Measurements from ENCODE around the gene FBXO47.
A peak's percentile ranks its signal among the peaks of the same experiment; 100 is the strongest.

The FBXO47 gene

DNA sequence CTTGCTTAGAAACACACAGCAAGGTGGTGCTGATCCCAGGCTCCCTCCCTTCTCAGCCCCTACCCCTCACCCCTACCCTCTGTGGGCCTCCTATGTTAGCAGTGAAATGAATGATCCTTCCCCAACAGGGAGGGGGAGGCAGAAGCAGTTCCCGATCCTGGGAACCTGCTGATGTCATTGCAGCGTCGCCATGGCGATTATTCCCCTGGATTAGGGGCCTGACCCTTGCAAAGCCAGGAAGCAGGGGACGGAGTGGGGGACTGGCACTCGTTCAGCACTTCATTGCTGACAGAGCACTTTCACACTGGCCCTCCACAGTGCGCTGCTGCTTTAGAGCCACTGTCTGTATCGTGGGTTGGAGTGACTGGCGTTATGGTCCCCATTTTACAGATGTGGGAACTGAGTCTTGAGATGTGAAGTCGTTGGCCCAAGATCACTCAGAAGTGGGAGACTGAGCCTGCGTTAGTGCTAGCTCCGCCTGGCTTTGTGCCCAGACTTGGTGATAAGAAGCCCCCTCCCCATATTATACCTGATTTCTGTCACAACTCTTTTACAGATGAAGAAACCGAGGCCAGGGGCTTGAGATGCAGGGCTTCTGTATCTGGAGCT, 70.8 kb downstream of the FBXO47 start:
- Histone ChIP-seq H3K27me3 (replicated peaks; ENCODE audit: control insufficient read depth, insufficient read depth, low read length, poor library complexity, severe bottlenecking) (no peaks in the 10 kb centered on the region), H3K36me3 (ENCODE audit: control insufficient read depth, insufficient read depth, low read length) (peaks cover 36% of the 10 kb centered on the region), H3K9me3 (ENCODE audit: control insufficient read depth, low read length) (no peaks in the 10 kb centered on the region), H3K4me1 (ENCODE audit: control insufficient read depth, insufficient read depth, low read length, poor library complexity, severe bottlenecking) (peaks cover 82% of the 10 kb centered on the region), H3K27ac (ENCODE audit: insufficient read depth, low read length, poor library complexity, severe bottlenecking) (peak overlapping the region; percentile 88), H3K4me3 (ENCODE audit: insufficient read depth, low read depth, low read length, poor library complexity, severe bottlenecking) (no peak overlapping the region)
- DNase-seq: no peak

DNA sequence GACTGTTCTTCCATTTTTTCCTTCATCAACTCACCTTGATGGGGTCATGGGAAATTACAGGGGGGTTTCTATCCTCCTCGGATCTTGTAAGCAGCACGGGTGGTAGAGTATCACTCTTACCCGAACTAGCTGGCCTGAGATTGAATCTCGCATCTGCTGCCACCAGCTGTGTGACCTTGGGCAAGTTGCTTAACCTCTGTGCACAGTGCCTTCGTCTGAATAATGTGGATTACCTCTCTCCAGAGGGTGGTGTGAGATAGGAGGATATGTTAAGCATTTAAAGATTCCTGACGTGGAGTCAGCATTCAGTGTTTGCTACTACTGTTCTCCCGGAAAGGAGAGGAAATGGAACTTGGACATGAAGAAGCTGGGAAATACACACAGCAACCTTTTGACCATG, 72.9 kb downstream of the FBXO47 start:
- DNase-seq: no peak
- H3K27me3 ChIP-seq (replicated peaks; ENCODE audit: control insufficient read depth, insufficient read depth, low read length, poor library complexity, severe bottlenecking): no peaks in the 10 kb centered on the region
- H3K4me1 ChIP-seq (ENCODE audit: control insufficient read depth, insufficient read depth, low read length, poor library complexity, severe bottlenecking): peaks cover 82% of the 10 kb centered on the region
- peaks cover 37% of the 10 kb centered on the region for H3K36me3 ChIP-seq (ENCODE audit: control insufficient read depth, insufficient read depth, low read length)
- H3K9me3 ChIP-seq (ENCODE audit: control insufficient read depth, low read length): no peaks in the 10 kb centered on the region
- peak overlapping the region; percentile 63 for H3K27ac ChIP-seq (ENCODE audit: insufficient read depth, low read length, poor library complexity, severe bottlenecking)
- H3K4me3 ChIP-seq (ENCODE audit: insufficient read depth, low read depth, low read length, poor library complexity, severe bottlenecking): no peak overlapping the region

DNA sequence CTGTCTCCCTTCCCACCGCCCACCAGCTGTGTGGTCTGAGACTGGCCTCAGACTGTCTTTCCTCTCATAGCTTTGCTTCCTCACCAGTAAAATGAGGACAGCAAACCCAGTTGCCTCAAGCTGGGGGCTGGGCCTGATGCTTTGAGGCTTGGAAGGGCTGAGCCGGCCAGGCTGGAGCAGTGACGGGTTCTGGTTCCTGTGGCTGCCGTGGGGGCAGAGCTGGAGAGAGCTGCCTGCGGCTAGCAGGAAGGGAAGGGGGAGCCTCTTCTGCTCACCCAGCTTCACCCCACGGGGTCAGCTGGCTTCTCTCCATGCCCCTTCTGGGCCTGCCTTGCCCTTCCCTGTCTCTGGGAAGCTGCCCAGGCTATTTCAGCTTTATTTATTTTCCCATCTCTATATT, 73.6 kb downstream of the FBXO47 start:
- H3K27ac ChIP-seq (ENCODE audit: insufficient read depth, low read length, poor library complexity, severe bottlenecking): peak overlapping the region; percentile 63
- no peaks in the 10 kb centered on the region for H3K27me3 ChIP-seq (replicated peaks; ENCODE audit: control insufficient read depth, insufficient read depth, low read length, poor library complexity, severe bottlenecking)
- no peak overlapping the region for H3K4me3 ChIP-seq (ENCODE audit: insufficient read depth, low read depth, low read length, poor library complexity, severe bottlenecking)
- H3K36me3 ChIP-seq (ENCODE audit: control insufficient read depth, insufficient read depth, low read length): peaks cover 37% of the 10 kb centered on the region
- no peak for DNase-seq
- no peaks in the 10 kb centered on the region for H3K9me3 ChIP-seq (ENCODE audit: control insufficient read depth, low read length)
- H3K4me1 ChIP-seq (ENCODE audit: control insufficient read depth, insufficient read depth, low read length, poor library complexity, severe bottlenecking): peaks cover 81% of the 10 kb centered on the region

DNA sequence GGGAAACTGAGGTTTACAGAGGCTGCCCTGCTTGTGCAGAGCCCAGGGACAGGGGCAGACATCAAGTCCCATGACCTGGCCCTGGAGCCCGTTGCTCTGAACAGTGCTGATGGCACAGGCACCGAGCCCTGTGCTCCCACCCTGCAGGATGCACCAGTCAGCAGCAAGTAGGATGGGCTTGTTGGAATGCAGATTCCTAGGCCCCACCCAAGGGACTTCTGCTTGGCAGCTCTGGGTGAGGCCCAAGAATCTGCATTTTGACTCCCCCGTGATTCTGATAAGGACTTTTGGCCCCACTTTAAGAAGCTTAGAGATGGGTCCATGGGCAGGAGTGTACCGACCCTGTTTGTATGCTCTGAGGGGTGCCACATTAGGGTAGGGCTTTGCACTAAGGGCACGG, 74.1 kb downstream of the FBXO47 start:
- Histone ChIP-seq H3K9me3 (ENCODE audit: control insufficient read depth, low read length) (no peaks in the 10 kb centered on the region), H3K4me3 (ENCODE audit: insufficient read depth, low read depth, low read length, poor library complexity, severe bottlenecking) (no peak overlapping the region), H3K27me3 (replicated peaks; ENCODE audit: control insufficient read depth, insufficient read depth, low read length, poor library complexity, severe bottlenecking) (no peaks in the 10 kb centered on the region), H3K27ac (ENCODE audit: insufficient read depth, low read length, poor library complexity, severe bottlenecking) (peak overlapping the region; percentile 63), H3K4me1 (ENCODE audit: control insufficient read depth, insufficient read depth, low read length, poor library complexity, severe bottlenecking) (peaks cover 78% of the 10 kb centered on the region), H3K36me3 (ENCODE audit: control insufficient read depth, insufficient read depth, low read length) (peaks cover 37% of the 10 kb centered on the region)
- no peak for DNase-seq

DNA sequence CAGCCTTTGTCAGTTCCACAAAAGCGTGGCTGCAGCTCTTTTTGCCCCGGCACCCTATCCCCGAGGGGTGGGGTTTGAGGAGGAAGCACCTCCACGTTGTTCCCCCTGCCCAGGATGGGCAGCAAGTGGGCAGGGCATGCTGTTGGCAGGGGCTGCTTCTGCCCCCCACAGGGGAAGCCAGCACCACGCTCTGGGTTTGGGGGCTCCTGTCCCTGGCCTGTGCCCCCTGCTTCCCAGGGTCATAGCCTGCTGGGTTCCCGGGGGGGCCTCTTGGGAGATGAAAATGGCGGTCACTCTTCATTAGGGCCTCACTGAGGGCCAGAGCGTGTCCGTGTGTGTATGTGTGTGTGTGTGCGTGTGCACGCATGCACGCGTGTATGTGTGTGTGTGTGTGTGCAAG, 74.6 kb downstream of the FBXO47 start:
- Histone ChIP-seq H3K4me3 (ENCODE audit: insufficient read depth, low read depth, low read length, poor library complexity, severe bottlenecking) (no peak overlapping the region), H3K27ac (ENCODE audit: insufficient read depth, low read length, poor library complexity, severe bottlenecking) (peak overlapping the region; percentile 63), H3K4me1 (ENCODE audit: control insufficient read depth, insufficient read depth, low read length, poor library complexity, severe bottlenecking) (peaks cover 73% of the 10 kb centered on the region), H3K27me3 (replicated peaks; ENCODE audit: control insufficient read depth, insufficient read depth, low read length, poor library complexity, severe bottlenecking) (no peaks in the 10 kb centered on the region), H3K36me3 (ENCODE audit: control insufficient read depth, insufficient read depth, low read length) (peaks cover 40% of the 10 kb centered on the region), H3K9me3 (ENCODE audit: control insufficient read depth, low read length) (no peaks in the 10 kb centered on the region)
- no peak for DNase-seq

DNA sequence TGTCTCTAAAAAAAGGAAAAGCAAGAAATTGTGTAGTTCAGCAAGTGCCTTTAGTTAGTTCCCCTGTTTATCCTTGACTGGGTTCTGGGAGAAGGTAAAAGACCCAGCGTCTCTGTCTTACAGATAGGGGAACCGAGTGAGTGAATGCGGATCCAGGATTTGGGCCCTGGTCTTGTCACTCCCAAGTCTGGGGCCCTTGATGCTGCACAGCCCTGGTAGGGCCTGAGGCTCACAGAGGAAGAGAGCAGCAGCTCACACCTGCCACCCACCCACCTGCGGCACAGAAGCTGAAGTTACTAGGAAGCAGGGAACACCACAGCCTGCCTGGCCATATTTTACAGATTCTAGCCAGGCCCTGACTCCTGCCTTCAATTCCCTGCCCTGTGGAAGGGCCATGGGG, 75.1 kb downstream of the FBXO47 start:
- Histone ChIP-seq H3K4me1 (ENCODE audit: control insufficient read depth, insufficient read depth, low read length, poor library complexity, severe bottlenecking) (peaks cover 73% of the 10 kb centered on the region), H3K27me3 (replicated peaks; ENCODE audit: control insufficient read depth, insufficient read depth, low read length, poor library complexity, severe bottlenecking) (no peaks in the 10 kb centered on the region), H3K4me3 (ENCODE audit: insufficient read depth, low read depth, low read length, poor library complexity, severe bottlenecking) (no peak overlapping the region), H3K9me3 (ENCODE audit: control insufficient read depth, low read length) (no peaks in the 10 kb centered on the region), H3K27ac (ENCODE audit: insufficient read depth, low read length, poor library complexity, severe bottlenecking) (peak overlapping the region; percentile 60), H3K36me3 (ENCODE audit: control insufficient read depth, insufficient read depth, low read length) (peaks cover 45% of the 10 kb centered on the region)
- no peak for DNase-seq

DNA sequence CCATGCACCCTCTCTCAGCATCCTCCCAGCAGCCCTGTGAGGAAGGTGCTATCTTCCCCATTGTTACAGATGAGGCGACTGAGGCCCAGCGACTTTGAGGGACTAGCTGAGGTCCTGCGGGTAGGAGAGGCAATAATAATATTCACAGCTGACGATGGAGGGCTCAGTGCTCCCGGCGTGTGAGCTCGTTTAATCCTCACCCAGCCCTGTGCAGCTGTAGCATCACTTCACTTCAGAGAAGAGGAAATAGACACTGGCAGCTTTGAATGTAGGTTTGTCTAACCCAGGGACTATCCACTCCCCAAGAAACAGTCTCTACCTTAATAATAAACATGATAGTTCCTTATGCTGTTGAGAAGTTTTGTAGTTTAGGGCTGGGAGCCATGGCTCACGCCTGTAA, 75.8 kb downstream of the FBXO47 start:
- H3K4me3 ChIP-seq (ENCODE audit: insufficient read depth, low read depth, low read length, poor library complexity, severe bottlenecking): no peak overlapping the region
- peak overlapping the region; percentile 60 for H3K27ac ChIP-seq (ENCODE audit: insufficient read depth, low read length, poor library complexity, severe bottlenecking)
- H3K4me1 ChIP-seq (ENCODE audit: control insufficient read depth, insufficient read depth, low read length, poor library complexity, severe bottlenecking): peaks cover 71% of the 10 kb centered on the region
- DNase-seq: no peak
- no peaks in the 10 kb centered on the region for H3K27me3 ChIP-seq (replicated peaks; ENCODE audit: control insufficient read depth, insufficient read depth, low read length, poor library complexity, severe bottlenecking)
- no peaks in the 10 kb centered on the region for H3K9me3 ChIP-seq (ENCODE audit: control insufficient read depth, low read length)
- peaks cover 46% of the 10 kb centered on the region for H3K36me3 ChIP-seq (ENCODE audit: control insufficient read depth, insufficient read depth, low read length)

DNA sequence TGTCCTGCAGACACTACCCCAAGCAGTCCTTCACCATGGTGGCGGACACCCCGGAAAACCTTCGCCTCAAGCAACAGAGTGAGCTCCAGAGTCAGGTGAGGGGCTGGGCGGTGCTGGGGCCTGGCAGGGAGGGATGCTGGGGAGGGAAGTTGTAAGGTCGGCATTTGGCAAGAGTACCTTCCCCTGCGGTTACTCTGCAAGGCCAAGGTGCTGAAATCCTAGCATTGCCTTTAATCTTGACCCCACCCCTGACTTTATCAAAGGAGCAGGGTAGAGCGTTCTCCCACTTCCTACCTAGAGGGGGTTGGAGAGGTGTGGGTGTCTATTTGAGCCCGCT, 76.8 kb downstream of the FBXO47 start:
- Histone ChIP-seq H3K27ac (ENCODE audit: insufficient read depth, low read length, poor library complexity, severe bottlenecking) (peak overlapping the region; percentile 60), H3K4me1 (ENCODE audit: control insufficient read depth, insufficient read depth, low read length, poor library complexity, severe bottlenecking) (peaks cover 76% of the 10 kb centered on the region), H3K4me3 (ENCODE audit: insufficient read depth, low read depth, low read length, poor library complexity, severe bottlenecking) (no peak overlapping the region), H3K27me3 (replicated peaks; ENCODE audit: control insufficient read depth, insufficient read depth, low read length, poor library complexity, severe bottlenecking) (no peaks in the 10 kb centered on the region), H3K9me3 (ENCODE audit: control insufficient read depth, low read length) (no peaks in the 10 kb centered on the region), H3K36me3 (ENCODE audit: control insufficient read depth, insufficient read depth, low read length) (peaks cover 43% of the 10 kb centered on the region)
- DNase-seq: no peak

DNA sequence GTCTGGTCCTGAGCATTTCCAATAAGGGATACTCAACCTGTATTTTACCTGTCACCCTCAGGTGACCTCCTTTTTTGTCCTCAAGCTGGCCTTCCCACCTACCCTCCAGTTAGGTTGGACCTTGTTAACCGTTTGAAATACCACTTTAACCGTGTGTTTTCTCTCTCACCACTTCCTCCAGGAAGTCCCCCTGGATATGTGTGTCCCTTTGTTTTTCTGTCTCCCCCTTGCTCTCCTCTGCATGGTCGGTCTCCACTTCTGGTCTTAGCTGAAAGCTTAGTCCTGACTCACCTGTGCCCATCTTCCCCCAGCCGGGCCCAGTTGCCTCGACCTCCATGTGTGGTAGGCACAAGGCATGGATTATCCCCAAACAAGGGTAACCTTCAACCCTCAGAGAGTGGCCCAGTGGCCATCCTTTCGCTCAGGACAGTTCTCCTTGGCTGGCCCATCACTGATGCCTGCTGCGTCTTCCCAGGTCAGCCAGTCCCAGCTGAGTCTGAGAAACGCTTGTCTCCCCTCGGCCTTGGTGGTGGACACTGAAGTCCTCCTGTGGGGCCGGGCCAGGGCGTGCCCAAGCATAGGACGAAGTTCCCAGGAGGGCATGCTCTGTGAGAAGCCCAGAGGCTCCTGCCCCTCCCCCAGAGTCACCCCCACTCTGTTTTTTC, 77.3 kb downstream of the FBXO47 start:
- H3K27me3 ChIP-seq (replicated peaks; ENCODE audit: control insufficient read depth, insufficient read depth, low read length, poor library complexity, severe bottlenecking): no peaks in the 10 kb centered on the region
- no peak for DNase-seq
- peak overlapping the region; percentile 60 for H3K27ac ChIP-seq (ENCODE audit: insufficient read depth, low read length, poor library complexity, severe bottlenecking)
- no peak overlapping the region for H3K4me3 ChIP-seq (ENCODE audit: insufficient read depth, low read depth, low read length, poor library complexity, severe bottlenecking)
- H3K4me1 ChIP-seq (ENCODE audit: control insufficient read depth, insufficient read depth, low read length, poor library complexity, severe bottlenecking): peaks cover 81% of the 10 kb centered on the region
- no peaks in the 10 kb centered on the region for H3K9me3 ChIP-seq (ENCODE audit: control insufficient read depth, low read length)
- H3K36me3 ChIP-seq (ENCODE audit: control insufficient read depth, insufficient read depth, low read length): peaks cover 45% of the 10 kb centered on the region

DNA sequence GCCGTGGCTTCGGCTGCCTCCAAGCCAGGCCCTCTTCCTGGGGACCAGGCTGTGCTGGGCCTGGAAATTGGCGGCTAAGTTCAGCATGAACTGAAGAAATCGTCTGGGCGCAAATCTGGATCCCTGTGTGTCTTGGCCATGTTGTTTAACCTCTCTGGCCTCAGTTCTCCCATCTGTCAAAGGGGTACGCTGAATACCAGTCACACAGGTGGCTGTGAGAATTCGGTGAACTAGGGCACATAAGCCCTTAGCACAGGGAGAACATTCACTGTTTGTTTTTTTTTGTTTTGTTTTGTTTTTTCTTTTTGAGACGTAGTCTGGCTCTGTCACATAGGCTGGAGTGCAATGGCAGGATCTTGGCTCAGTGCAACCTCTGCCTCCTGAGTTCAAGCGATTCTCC, 78.4 kb downstream of the FBXO47 start:
- Histone ChIP-seq H3K4me1 (ENCODE audit: control insufficient read depth, insufficient read depth, low read length, poor library complexity, severe bottlenecking) (peaks cover 84% of the 10 kb centered on the region), H3K9me3 (ENCODE audit: control insufficient read depth, low read length) (no peaks in the 10 kb centered on the region), H3K36me3 (ENCODE audit: control insufficient read depth, insufficient read depth, low read length) (peaks cover 38% of the 10 kb centered on the region), H3K27ac (ENCODE audit: insufficient read depth, low read length, poor library complexity, severe bottlenecking) (no peak overlapping the region), H3K4me3 (ENCODE audit: insufficient read depth, low read depth, low read length, poor library complexity, severe bottlenecking) (no peak overlapping the region), H3K27me3 (replicated peaks; ENCODE audit: control insufficient read depth, insufficient read depth, low read length, poor library complexity, severe bottlenecking) (no peaks in the 10 kb centered on the region)
- no peak for DNase-seq

Measured in effector memory CD4-positive, alpha-beta T cell (primary cell).